ENCODE results near the gene SNAP29. TPM values are rescaled to one million over a fixed set of nuclear protein-coding genes. Genes with fewer than 3 reads are reported as not detected.
"Not testable (repeated sequence)": the region's sequence is repeated elsewhere in the genome, so short reads cannot be mapped to it uniquely, and the experiment has no call there.

The SNAP29 gene
- polyA plus RNA-seq (ENCODE audit: insufficient read length in 4 of 4) = 10 to 100 TPM; 28.6 to 34.6 (median 31.5) TPM

DNA sequence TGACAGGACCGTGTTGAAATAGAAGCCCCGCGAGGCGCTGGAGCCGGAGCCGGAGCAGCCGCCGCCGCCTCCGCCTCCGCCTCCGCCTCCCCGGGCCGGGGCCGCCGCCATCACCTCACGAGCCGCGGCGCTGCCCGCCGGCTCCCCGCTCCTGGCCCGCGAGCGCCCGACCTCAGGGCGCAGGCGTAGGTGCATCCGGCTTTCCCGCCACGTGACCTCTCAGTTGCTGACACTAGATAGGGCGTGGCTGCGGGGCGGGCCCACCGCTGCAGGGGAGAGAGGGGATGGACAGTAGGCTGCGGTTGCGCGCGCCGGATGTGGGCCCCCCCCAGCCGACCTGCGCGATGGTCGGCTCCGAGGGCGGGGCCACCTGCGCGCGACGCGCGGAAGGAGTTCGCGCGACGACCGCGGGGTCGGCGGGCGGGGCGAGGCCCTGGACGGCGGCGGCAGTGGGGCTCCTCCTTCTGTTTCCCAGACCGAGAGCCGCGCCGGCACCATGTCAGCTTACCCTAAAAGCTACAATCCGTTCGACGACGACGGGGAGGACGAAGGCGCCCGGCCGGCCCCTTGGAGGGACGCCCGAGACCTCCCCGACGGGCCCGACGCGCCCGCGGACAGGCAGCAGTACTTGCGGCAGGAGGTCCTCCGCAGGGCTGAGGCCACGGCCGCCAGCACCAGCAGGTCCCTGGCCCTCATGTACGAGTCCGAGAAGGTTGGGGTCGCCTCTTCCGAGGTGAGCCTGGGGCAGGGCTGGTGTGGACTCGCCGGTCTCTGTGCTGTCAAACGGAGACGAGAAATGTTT, at the start of gene SNAP29, which contains the start of gene PI4KA:
Gene SNAP29, plus strand, starts transcription at position 393 of the 802 bp plus-strand sequence. Its CDS starts 104 bp downstream, at position 497.
Gene PI4KA, minus strand, starts transcription at position 197 of the 802 bp plus-strand sequence. Its CDS starts 86 bp downstream, at position 111.
- DNase-seq (ENCODE audit: low read depth in 4 of 4, low spot score in 3 of 4) = peak; percentile 88 to 94 (median 92)

DNA sequence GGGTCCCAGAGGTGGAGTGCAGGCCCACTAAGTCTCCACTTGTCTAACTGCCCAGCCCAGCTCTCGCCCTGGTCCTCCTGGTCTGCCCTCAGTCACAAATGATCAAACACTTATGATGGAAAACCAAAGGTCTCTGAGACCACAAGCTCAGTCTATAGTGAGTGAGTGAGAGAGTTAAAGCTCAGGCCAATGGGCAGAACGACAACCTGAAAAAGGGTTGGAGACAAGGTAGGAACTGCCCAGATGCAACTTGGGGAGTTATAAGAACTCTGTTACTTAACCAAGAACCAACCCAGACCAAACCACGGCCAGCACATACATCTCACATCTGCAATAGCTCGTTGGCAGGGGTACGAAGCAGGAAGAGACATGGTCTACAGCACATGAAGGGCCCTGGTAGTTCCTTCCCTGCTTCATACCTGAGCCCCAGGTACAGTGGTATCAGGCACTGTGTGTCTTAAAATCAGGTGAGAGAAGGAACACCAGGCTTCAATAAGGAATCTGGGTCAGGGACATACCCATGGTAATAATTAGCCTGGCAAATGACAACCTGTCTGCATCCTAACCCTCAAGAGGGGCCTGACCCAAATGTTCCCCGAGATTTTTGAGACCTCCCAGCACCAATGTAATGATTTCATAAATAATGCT, 49.1 kb upstream of the SNAP29 start:
- DNase-seq (ENCODE audit: low read depth in 4 of 4, low spot score in 3 of 4) = no peak

DNA sequence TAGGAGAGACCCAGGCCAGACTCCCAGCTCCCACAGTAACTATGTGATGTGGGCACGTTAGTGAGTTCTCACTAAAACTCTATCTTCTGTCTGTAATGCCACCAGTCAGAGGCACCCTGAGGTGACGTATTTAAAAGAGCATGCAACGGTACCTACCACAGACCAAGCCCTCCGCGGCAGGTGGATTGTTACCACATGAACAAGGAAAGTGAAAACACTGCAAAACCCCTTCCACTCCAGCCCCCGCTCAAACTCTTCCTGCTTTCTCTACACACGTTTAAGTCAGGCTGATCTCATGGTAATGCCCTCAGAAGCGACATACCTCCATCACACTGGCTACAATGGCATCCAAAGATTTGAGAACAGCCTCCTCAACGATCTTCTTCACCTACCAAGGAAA, 48.2 kb upstream of the SNAP29 start:
- no peak for DNase-seq (ENCODE audit: low read depth in 4 of 4, low spot score in 3 of 4)

DNA sequence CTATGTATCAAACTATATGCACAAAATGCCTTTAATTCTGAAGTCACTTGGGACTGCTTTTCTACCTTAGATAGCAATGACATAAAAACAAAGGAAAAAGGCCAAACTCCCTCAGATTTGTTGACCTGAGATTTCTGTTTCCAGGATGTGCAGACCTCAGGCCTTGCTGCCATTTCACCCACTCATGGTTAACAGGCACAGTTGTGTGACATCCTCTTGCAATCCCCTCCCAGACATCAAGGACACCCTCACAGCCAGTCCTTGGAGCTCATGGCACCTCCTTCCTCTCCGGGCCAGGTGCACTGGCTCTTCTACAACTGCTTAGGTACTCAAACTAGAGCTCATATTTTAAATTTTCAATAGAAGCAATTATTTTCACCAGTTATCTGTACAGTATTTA, 47.6 kb upstream of the SNAP29 start:
- no peak for DNase-seq (ENCODE audit: low read depth in 4 of 4, low spot score in 3 of 4)

DNA sequence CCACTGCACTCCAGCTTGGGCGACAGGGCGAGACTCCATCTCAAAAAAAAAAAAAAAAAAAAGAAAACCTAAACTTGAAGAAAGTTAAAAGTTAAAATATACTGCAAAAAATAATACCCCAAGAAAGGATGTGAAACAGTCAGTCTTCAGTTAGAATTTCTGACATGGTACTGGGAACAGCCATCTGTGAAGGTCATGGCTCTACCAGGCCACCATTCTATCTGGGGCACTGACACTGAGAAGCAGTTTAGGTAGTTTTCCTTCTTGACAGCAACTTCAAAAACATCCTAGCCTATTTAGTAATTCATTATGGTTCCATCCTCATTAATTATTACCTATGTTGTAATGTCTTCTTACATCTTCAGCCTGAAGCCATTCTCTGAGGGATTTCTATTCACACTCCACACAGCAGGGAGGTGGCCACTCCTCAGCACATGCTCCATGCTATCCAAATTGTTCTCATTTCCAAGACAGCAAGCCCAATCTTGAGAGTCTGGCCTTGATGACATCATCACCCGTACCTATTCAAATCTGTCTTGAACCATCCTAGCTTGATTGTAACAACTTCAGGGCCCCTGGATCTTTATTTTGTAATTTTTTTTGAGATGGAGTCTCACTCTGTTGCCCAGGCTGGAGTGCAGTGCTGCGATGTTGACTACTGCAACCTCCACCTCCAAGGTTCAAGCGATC, 46.7 kb upstream of the SNAP29 start:
- DNase-seq (ENCODE audit: low read depth in 4 of 4, low spot score in 3 of 4) = no peak

DNA sequence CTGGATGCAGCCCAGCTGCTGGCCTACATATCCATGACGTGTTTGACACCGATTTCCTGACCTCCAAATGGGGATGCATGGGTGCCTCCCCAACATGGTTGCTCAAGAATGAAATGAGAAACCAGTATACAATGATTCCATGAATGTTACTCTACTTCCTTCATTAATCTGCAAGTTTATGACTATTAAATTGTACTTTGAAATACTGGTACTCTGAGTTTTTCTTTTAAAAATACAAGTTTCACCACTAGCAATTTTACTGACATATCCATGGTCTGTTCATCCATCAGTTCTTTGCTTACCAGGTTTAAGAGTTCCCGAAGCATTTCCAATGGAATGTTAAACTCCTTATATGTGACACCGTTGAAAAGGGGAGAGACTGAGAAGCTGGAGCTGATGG, 45.8 kb upstream of the SNAP29 start:
- DNase-seq (ENCODE audit: low read depth in 4 of 4, low spot score in 3 of 4) = no peak

DNA sequence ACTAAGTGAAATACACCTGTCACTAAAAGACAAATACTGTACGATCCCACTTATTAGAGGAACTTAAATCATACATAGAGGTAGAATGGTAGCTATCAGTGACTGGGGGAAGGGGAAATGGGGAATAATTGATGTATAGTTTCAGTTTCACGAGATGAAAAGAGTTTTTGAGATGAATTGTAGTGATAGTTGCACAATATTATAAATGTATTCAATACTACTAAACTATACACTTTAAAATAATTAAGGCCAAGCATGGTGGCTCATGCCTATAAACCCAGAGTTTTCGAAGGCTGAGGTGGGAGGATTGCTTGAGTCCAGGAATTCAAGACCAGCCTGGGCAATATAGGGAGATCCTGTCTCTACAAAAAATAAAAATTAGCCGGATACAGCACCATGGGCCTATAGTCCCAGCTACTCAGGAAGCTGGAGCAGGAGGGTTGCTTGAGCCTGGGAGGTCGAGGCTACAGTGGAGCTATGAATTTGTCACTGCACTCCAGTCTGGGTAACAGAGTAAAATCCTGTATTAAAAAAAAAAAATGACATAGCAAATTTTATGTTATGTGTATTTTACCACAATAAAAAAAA, 44.5 kb upstream of the SNAP29 start:
- no peak for DNase-seq (ENCODE audit: low read depth in 4 of 4, low spot score in 3 of 4)

DNA sequence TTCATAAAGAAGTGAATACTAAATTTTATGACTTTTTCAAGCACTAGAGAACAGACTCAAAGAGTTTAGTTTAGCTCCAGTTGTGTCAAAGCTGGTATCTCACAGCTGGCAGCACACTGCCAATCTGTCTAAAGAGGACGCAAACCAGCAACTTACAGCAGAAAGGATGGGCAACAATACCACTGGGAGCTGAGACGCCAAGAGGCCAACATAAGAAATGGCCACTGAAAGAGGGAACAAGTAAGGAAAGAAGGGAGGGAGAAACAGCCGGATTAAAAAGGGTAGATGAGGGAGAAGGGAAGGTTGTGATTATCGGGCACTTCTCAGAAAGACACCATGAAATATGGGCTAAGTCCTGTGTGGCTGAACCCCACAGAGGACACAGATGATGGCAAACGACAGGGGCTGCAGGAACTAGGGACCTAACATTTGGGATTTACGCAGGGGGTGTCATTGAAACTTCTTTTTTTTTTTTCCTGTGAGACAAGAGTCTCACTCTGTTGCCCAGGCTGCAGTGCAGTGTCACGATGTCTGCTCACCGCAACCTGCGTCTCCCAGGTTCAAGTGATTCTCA, 43.2 kb upstream of the SNAP29 start:
- DNase-seq (ENCODE audit: low read depth in 4 of 4, low spot score in 3 of 4) = no peak

DNA sequence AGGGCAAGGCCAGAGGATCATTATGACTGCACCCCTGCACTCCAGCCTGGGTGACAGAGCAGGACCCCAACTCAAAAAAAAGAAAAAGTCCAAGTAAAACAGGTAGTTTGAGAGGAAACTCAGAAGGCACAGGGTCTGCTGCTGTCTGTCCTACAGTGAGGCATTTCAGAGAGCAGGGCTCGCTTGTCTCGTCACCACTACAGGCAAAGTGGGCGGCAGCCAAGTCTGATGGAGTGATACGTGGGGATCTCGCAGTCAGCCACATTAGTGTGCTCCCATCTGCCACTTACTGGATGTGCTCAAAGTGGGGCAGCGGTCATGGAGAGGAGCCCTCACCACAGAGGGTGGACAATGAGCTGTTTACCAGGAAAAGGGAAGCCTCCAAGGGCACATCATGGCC, 42.2 kb upstream of the SNAP29 start:
- no peak for DNase-seq (ENCODE audit: low read depth in 4 of 4, low spot score in 3 of 4)

DNA sequence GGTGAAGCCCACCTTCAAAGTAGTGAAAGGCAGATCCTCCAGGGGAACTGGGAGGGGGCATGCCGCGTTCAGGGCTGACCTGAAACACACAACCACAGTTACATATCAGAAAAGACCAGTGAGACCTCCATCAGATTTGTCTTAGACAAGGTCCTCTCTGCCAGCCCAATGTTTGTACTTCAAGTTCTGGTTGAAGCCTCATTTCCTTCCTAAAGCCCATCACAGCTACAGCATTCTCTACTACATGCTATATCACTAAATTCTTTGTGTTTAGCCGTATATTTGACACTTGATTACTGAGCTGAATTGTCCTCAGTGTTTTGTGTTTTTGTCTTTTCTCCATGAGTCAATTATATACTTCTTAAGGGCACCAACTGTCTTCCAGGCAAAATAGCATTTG, 40.3 kb upstream of the SNAP29 start:
- no peak for DNase-seq (ENCODE audit: low read depth in 4 of 4, low spot score in 3 of 4)

DNA sequence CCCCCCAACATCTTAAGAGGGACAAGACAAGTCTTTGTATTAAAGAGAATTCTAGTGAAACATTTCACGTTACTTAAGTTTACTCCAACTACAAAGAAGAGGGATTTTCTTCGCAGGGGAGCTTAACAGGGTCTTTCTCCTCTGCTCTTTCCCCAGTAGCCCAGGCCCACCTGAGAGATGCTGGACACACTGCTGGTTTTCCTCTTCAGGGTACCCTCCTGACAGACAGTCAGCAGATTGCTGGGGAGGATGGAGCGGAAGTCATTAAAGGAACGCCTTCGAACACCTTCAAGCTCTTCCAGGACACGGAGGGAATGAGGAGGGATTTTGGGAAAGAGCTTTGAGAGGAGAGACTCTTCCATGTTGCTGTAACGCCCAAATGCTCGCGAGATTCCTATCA, 39.3 kb upstream of the SNAP29 start:
- DNase-seq (ENCODE audit: low read depth in 4 of 4, low spot score in 3 of 4) = no peak

DNA sequence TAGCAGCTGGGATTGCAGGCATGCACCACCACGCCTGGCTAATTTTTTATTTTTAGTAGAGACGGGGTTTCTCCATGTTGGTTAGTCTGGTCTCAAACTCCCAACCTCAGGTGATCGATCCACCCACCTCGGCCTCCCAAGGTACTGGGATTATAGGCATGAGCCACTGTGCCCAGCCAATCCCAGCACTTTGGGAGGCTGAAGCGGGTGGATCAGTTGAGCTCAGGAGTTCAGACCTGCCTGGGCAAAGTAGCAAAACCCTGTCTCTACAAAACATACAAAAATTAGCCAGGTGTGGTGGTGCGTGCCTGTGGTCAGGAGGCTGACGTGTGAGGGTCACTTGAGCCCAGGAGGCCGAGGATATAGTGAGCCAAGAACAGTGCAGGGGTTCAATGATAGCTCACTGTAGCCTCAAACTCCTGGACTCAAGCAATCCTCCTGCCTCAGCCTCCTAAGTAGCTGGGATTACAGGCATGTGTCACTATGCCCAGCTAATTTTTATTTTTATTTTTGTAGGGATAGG, 37.0 kb upstream of the SNAP29 start:
- not testable (repeated sequence) for DNase-seq (ENCODE audit: low read depth in 4 of 4, low spot score in 3 of 4)

DNA sequence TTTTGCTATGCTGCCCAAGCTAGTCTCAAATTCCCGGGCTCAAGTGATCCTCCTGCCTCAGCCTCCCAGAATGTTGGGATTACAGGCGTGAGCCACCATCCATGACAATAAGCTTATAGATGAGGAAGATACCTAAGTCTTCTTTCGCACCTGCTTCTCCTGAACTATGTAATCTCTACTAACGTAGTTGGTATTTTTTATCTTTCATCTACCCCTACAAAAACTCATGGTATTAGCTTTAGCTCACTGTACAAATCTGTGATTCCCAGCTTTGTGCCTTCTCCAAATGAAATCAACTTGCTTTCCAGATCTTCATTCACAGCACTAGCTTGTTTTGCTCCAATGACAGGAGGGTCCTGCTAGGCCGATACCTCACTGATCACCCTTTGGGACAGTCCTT, 36.6 kb upstream of the SNAP29 start:
- no peak for DNase-seq (ENCODE audit: low read depth in 4 of 4, low spot score in 3 of 4)

DNA sequence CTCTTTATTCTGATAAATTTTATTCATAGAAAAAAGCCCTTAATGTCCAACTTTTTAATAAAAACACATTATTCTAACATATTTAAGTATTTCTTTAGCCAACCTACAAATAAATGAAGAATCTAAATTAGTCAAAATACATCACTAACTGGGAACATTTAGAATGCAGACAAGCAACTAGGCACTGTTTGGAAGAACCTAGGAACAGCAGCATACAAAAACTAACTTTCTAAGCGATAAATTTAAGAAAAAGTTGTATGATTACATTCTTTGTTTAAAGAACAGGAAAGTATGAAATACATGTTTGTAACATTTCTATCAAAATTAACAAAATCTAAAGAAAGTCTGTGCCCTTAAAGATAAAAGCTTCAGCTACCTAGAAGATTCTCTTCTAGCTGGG, 35.5 kb upstream of the SNAP29 start:
- DNase-seq (ENCODE audit: low read depth in 4 of 4, low spot score in 3 of 4) = no peak

DNA sequence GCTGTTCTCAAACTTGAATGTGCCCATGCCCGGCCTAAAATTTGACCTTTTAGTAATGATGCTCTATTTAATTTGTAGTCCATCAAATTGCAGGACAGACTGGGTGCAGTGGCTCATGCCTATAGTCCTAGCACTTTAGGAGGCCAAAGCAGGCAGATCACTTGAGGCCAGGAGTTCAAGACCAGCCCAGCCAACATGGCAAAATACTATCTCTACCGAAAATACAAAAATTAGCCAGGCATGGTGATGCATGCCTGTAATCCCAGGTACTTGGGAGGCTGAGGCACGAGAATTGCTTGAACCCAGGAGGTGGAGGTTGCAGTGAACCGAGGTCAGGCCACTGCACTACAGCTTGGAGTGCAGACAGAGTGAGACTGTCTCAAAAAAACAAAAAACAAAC, 33.6 kb upstream of the SNAP29 start:
- DNase-seq (ENCODE audit: low read depth in 4 of 4, low spot score in 3 of 4) = not testable (repeated sequence)

DNA sequence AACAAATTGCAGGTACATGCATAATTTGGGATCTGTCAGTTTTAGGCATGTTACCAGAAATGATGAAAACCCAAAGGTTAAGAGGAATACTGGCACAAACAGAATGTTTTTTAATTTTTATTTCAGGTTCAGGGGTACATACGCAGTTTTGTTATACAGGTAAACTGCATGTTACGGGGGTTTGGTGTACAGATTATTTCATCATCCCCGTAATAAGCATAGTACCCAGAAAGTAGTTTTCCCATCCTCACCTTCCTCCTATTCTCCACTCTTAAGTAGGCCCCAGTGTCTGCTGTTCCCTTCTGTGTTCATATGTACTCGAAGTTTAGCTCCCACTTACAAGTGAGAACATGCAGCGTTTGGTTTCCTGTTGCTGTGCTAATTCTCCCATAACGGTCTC, 33.2 kb upstream of the SNAP29 start:
- no peak for DNase-seq (ENCODE audit: low read depth in 4 of 4, low spot score in 3 of 4)

DNA sequence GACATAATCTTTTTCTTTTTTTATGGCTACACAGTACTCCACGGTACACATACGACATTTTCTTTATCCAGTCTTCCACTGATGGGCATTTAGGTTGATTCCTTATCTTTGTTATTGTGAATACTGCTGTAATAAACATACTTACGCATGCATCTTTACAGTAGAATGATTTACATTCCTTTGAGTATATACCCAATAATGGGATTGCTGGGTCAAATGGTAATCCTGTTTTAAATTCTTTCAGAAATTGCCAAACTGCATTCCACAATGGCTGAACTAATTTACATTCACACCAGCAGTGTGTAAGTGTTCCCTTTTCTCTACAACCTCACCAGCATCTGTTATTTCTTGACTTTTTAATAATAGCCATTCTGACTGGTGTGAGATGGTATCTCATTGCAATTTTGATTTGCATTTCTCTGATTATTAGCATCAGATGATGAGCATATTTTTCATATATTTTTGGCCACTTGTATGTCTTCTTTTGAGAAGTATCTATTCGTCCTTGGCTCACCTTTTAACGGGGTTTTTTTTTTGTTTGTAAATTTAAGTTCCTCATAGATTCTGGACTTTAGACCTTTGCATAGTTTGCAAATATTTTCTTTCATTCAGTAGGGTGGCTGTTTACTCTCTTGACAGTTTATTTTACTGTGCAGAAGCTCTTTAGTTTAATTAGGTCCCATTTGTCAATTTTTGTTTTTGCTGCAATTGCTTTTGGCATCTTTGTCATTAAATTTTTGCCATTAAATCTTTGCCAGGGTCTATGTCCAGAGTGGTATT, 32.2 kb upstream of the SNAP29 start:
- DNase-seq (ENCODE audit: low read depth in 4 of 4, low spot score in 3 of 4) = not testable (repeated sequence)

DNA sequence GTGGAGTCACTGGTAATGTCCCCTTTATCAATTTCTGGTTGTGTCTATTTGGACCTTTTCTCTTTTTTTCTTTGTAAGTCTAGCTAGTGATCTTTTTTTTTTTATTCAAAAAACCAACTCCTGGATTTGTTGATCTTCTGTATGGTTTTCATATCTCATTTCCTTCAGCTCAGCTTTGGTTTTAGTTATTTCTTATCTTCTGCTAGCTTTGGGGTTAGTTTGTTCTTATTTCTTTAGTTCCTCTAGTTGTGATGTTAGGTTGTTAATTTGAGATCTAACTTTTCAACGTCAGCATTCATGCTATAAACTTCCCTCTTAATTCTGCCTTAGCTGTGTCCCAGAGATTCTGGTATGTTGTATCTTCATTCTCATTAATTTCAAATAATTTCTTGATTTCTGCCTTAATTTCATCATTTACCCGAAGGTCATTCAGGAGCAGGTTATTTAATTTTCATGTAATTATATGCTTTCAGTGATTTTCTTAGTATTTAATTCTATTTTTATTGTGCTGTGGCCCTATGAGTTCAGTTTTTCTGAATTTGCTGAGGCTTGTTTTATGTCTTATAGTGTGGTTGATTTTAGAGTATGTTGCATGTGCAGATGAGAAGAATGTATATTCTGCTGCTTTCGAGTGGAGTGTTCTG, 29.2 kb upstream of the SNAP29 start:
- no peak for DNase-seq (ENCODE audit: low read depth in 4 of 4, low spot score in 3 of 4)

DNA sequence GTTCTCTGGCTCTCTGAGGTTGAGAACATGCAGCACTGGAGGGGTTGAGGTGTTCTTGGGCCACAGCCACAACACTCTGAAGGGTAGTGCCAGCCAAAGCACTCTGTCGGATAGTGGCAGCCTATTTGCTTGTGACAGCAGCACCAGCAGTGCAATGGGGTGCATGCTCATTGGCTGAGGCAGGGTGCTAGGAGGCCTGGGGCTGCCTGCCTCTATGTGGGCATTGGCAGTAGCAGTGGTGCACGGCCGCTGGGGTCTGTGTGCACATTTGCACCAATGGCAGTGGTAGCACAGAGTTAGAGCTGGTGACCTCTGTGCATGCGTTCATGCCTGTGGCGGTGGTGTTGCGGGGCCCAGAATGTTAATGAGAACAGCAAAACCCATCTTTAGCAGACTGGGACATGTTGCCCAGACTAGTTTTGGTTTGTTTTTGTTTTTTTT, 25.6 kb upstream of the SNAP29 start:
- no peak for DNase-seq (ENCODE audit: low read depth in 4 of 4, low spot score in 3 of 4)
